ENCODE results near the gene NNT. TPM values are rescaled to one million over a fixed set of nuclear protein-coding genes. Genes with fewer than 3 reads are reported as not detected.

Gene NNT
- total and polyA plus RNA-seq, 11 donors = 53.8 to 631 (median 362) TPM

DNA sequence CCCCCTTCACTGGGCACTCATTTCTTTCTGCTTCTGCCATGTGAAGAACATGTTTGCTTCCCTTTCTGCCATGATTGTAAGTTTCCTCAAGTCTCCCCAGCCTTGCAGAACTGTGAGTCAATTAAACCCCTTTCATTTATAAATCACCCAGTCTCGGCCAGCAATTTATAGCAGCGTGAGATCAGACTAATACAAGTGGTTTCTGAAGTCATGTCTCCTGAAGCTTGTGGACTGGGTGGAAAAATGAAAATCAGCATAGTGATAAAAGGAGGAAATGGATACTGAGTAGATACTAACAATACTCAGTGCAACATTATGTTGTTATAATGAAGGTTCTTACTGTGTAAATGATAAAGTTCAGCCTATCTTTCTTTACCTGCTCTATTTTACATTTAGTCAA is 35.1 kb downstream of the NNT start:
- Histone ChIP-seq H3K36me3 (peaks cover 0 to 51% (median 13%) of the 10 kb centered on the region in 9 donors), H3K4me1 (peaks cover 0 to 93% (median 51%) of the 10 kb centered on the region in 12 donors), H3K27ac (peak overlapping the region in 1 of 12 donors; percentile 17), H3K4me3 (no peak overlapping the region), H3K27me3 (no peaks in the 10 kb centered on the region), H3K9me3 (no peaks in the 10 kb centered on the region)
- TF ChIP-seq, protein P1, sequence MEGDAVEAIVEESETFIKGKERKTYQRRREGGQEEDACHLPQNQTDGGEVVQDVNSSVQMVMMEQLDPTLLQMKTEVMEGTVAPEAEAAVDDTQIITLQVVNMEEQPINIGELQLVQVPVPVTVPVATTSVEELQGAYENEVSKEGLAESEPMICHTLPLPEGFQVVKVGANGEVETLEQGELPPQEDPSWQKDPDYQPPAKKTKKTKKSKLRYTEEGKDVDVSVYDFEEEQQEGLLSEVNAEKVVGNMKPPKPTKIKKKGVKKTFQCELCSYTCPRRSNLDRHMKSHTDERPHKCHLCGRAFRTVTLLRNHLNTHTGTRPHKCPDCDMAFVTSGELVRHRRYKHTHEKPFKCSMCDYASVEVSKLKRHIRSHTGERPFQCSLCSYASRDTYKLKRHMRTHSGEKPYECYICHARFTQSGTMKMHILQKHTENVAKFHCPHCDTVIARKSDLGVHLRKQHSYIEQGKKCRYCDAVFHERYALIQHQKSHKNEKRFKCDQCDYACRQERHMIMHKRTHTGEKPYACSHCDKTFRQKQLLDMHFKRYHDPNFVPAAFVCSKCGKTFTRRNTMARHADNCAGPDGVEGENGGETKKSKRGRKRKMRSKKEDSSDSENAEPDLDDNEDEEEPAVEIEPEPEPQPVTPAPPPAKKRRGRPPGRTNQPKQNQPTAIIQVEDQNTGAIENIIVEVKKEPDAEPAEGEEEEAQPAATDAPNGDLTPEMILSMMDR (IDR thresholded peaks at IDR 0.05) = no peak
- no peak for TF ChIP-seq POLR2A (IDR thresholded peaks at IDR 0.05)
- peak in 1 of 4 donors; percentile 9 for ATAC-seq
- DNase-seq = no peak
- 47 to 71% (median 59%) methylated on average over 2 of the region's 2 CpGs for WGBS, 4 donors
- intact Hi-C loops (cut with DNase I) = loop anchor here in 1 of 10 donors (10.0 kb wide), 1 partner anchor 1137 kb away; no protein-coding TSS in a partner anchor

DNA sequence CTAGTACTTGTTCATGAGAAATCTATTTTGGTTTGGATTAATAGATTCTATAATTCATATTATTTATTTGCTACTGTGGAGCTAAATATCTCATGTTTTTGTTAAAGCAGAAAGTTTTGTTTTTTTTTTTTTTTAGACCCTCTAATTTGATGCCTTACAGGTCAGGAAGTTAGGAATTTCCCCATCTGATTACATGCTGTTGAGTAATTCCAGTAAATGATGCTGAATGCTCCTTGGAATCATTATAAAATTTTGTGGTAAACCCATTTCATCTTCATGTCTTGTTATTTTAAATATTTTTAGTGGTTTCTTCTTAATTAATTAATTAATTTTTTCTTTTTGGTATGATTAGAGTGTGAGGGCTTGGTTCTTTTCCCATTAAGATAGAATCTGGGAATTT is 35.6 kb downstream of the NNT start:
- peaks cover 0 to 89% (median 49%) of the 10 kb centered on the region in 12 donors for H3K4me1 ChIP-seq
- no peaks in the 10 kb centered on the region for H3K27me3 ChIP-seq
- H3K27ac ChIP-seq = peak overlapping the region in 2 of 12 donors; percentile 17 to 27
- ATAC-seq = no peak
- H3K9me3 ChIP-seq = no peaks in the 10 kb centered on the region
- TF ChIP-seq, protein P1 (IDR thresholded peaks at IDR 0.05) = no peak
- TF ChIP-seq POLR2A (IDR thresholded peaks at IDR 0.05) = no peak
- H3K36me3 ChIP-seq = peaks cover 0 to 52% (median 16%) of the 10 kb centered on the region in 9 donors
- intact Hi-C loops (cut with DNase I) = loop anchor here in 1 of 10 donors (10.0 kb wide), 1 partner anchor 1136 kb away; no protein-coding TSS in a partner anchor
- DNase-seq = no peak
- H3K4me3 ChIP-seq = no peak overlapping the region

DNA sequence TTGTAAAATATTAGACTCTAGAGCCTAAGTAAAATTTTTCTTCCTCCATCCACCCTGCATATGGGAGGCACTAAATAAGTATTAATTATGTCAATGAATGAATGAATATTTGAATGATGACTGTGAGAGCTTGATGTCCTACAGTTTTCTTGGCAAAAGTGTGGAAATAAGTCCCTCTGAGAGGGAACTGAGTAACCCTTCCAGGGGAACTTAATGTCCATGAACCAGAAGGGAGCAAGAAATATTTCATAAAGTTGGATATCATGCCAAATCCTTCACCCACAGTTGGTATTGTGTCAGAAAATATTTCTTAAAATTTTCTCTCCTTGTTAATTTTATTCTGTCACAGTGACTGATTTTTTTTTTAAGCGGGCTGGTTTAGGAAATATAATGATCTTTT is 36.6 kb downstream of the NNT start:
- peak in 2 of 4 donors; percentile 11 to 53 for ATAC-seq
- H3K27ac ChIP-seq = peak overlapping the region in 1 of 12 donors; percentile 17
- intact Hi-C loops (cut with DNase I) = loop anchor here in 1 of 10 donors (10.0 kb wide), 1 partner anchor 1135 kb away; no protein-coding TSS in a partner anchor
- H3K4me3 ChIP-seq = no peak overlapping the region
- no peak for DNase-seq
- TF ChIP-seq, protein P1 (IDR thresholded peaks at IDR 0.05) = no peak
- no peak for TF ChIP-seq POLR2A (IDR thresholded peaks at IDR 0.05)
- H3K4me1 ChIP-seq = peaks cover 0 to 83% (median 41%) of the 10 kb centered on the region in 12 donors
- peaks cover 0 to 55% (median 22%) of the 10 kb centered on the region in 9 donors for H3K36me3 ChIP-seq
- no peaks in the 10 kb centered on the region for H3K9me3 ChIP-seq
- H3K27me3 ChIP-seq = no peaks in the 10 kb centered on the region
- WGBS, 4 donors = 82 to 97% (median 88%) methylated on average over 1 of the region's 1 CpG

DNA sequence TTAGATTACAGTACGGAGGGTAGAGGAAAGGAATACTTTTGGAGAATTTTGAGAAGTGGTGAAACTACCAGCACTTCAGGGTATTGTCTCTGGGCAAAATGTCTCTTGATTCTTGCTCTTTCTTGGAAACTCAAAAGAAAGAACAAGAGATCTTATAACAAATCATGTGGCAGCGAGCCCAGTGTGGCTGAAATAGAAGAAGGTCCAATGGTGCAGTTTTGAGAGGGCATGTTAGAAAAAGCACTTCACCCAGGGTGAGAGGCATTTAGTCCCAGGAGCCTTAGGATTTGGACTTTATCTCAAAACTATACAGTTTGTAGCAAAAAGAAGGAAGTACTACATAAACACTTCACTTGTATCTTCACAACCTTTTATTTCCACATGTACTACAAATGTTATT is 39.4 kb downstream of the NNT start:
- TF ChIP-seq, protein P1 (IDR thresholded peaks at IDR 0.05) = no peak
- TF ChIP-seq POLR2A (IDR thresholded peaks at IDR 0.05) = no peak
- Histone ChIP-seq H3K36me3 (peaks cover 0 to 62% (median 43%) of the 10 kb centered on the region in 9 donors), H3K4me3 (no peak overlapping the region), H3K27me3 (no peaks in the 10 kb centered on the region), H3K4me1 (peaks cover 0 to 56% (median 23%) of the 10 kb centered on the region in 12 donors), H3K27ac (no peak overlapping the region), H3K9me3 (no peaks in the 10 kb centered on the region)
- ATAC-seq = peak in 1 of 4 donors; percentile 21
- no peak for DNase-seq
- 64 to 71% (median 67%) methylated on average over 2 of the region's 2 CpGs for WGBS, 4 donors
- intact Hi-C loops (cut with DNase I) = no loop called here

Data from heart left ventricle (tissue), 16 donors.